Cardiac fibroblast (primary cell): ENCODE data around the gene ZEB1.

Experiments used
- DNase-seq, 2 donors: peaks; one replicate each; pipeline versions ENCODE4 v3.0.0 to v3.0.0-alpha.2; 2010; ENCODE audit warnings: low read depth in 2 of 2
- H3K4me3 ChIP-seq, 2 donors: replicated peaks in 1 of 2; 1 replicate in 1 of 2; 2 replicates in 1 of 2; pipeline ENCODE4 v1.5.1; 2011; ENCODE audit warnings: low read depth in 2 of 2, low read length in 2 of 2, mild to moderate bottlenecking in 2 of 2, moderate library complexity in 1 of 2
- TF ChIP-seq, protein P1 (sequence below): IDR thresholded peaks from one replicate; pipeline ENCODE4 v1.5.1; 2011; ENCODE audit warnings: low read depth, mild to moderate bottlenecking, low read length, inconsistent platforms

Gene ZEB1

DNA sequence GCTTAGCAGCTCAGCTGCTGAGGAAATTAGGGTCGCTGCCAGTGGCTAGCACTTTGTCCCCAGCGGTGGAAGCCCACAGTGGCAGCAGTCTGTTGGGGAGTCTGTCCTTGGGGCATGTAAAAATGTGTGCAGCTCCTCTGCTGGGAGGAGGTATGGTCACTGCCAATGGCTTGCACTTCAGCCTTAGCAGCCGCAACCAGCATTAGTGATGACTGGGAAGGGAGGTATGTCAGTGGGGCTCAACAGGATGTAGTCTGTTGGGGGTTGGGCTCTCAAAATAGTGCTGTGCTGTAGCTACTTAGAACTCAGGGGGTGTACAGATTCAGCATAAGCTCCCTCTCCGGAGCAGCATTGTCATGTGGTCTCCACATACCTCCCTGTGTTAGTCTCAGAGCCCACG is 189.9 kb downstream of the ZEB1 start:
- peak in 1 of 2 donors; percentile 63 for DNase-seq

DNA sequence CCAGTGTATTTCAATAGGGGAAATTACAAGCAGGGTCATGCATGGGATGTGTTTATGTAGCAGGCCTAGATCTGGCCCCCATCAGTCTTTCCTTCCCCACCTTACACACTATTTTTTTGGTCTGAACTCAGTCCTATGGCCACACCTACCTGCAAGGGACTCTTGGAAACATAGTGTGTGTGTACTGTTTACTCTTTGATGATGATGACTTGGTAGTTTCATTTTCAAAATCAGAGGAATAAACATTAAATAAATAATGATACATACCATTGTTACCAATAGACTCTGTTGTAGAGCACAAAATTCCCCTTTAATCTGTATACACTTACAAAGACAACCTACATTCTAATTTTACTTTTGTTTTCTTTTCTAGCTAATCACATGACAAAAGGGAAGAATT is 191.0 kb downstream of the ZEB1 start:
- TF ChIP-seq, protein P1, sequence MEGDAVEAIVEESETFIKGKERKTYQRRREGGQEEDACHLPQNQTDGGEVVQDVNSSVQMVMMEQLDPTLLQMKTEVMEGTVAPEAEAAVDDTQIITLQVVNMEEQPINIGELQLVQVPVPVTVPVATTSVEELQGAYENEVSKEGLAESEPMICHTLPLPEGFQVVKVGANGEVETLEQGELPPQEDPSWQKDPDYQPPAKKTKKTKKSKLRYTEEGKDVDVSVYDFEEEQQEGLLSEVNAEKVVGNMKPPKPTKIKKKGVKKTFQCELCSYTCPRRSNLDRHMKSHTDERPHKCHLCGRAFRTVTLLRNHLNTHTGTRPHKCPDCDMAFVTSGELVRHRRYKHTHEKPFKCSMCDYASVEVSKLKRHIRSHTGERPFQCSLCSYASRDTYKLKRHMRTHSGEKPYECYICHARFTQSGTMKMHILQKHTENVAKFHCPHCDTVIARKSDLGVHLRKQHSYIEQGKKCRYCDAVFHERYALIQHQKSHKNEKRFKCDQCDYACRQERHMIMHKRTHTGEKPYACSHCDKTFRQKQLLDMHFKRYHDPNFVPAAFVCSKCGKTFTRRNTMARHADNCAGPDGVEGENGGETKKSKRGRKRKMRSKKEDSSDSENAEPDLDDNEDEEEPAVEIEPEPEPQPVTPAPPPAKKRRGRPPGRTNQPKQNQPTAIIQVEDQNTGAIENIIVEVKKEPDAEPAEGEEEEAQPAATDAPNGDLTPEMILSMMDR = no peak
- DNase-seq = no peak
- H3K4me3 ChIP-seq = no peak overlapping the region

More for the DNA sequence above, 189.9 kb downstream of the ZEB1 start:
- TF ChIP-seq, protein P1 = no peak
- H3K4me3 ChIP-seq = no peak overlapping the region

GRCh38 chr10:31515116-31515515 is 196.1 kb downstream of the ZEB1 start:
- TF ChIP-seq, protein P1 = no peak
- DNase-seq = no peak
- no peak overlapping the region for H3K4me3 ChIP-seq

- TF ChIP-seq, protein P1 = no peak
- peak in 1 of 2 donors; percentile 43 for DNase-seq
Measured at GRCh38 chr10:31515819-31516402, 196.9 kb downstream of the ZEB1 start.

DNA sequence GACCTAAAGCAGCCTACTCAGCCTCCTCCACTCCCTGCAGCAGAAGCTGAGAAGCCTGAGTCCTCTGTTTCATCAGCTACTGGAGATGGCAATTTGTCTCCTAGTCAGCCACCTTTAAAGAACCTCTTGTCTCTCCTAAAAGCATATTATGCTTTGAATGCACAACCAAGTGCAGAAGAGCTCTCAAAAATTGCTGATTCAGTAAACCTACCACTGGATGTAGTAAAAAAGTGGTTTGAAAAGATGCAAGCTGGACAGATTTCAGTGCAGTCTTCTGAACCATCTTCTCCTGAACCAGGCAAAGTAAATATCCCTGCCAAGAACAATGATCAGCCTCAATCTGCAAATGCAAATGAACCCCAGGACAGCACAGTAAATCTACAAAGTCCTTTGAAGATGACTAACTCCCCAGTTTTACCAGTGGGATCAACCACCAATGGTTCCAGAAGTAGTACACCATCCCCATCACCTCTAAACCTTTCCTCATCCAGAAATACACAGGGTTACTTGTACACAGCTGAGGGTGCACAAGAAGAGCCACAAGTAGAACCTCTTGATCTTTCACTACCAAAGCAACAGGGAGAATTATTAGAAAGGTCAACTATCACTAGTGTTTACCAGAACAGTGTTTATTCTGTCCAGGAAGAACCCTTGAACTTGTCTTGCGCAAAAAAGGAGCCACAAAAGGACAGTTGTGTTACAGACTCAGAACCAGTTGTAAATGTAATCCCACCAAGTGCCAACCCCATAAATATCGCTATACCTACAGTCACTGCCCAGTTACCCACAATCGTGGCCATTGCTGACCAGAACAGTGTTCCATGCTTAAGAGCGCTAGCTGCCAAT is 202.2 kb downstream of the ZEB1 start:
- no peak overlapping the region for H3K4me3 ChIP-seq
- no peak for DNase-seq
- TF ChIP-seq, protein P1 = no peak

More at GRCh38 chr10:31515819-31516402, 196.9 kb downstream of the ZEB1 start:
- H3K4me3 ChIP-seq = no peak overlapping the region

DNA sequence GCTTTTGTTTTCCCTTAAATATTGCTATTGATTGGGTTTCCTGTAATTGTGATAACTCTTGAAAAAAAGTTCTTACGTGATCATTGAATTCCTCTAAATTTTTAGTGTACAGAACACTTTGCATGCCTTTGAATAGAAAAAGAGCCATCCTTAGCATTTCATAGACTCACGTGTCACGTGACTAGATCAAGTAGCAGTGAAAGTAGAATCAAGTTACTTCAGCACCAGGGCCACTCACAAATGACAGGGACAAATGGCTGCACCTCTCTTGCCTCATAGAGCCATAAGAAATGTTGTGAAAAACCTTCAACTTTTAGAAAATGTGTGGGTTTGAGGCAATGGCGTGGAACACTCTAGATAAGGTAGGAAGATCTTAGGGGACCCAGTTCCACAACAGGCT is 203.8 kb downstream of the ZEB1 start:
- TF ChIP-seq, protein P1 = no peak
- no peak overlapping the region for H3K4me3 ChIP-seq
- no peak for DNase-seq
